ENCODE results near the gene GPS2.

Gene GPS2

DNA sequence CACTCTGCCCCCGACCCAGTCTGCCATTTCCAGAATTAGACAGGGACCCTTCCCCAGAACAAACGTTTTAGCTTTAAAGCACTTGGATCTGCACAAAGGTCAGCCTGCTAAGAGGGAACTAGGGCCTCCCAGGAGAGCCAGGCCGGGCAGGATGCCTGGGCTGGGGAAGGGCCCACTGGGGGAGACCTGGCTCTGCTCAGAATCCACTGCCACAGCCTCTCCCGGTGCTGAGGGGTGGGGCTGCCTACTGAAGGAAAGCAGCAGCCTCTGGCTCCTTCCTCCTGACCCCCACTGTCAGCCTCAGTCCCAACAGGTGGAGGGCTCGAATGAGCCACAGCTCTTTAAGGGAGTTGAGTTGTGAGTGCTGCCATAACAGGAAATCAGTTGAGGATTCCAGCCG is 22.4 kb downstream of the GPS2 start:
- no peak overlapping the region for H3K4me3 ChIP-seq (ENCODE audit: low read depth, low read length)
- TF ChIP-seq, protein P1, sequence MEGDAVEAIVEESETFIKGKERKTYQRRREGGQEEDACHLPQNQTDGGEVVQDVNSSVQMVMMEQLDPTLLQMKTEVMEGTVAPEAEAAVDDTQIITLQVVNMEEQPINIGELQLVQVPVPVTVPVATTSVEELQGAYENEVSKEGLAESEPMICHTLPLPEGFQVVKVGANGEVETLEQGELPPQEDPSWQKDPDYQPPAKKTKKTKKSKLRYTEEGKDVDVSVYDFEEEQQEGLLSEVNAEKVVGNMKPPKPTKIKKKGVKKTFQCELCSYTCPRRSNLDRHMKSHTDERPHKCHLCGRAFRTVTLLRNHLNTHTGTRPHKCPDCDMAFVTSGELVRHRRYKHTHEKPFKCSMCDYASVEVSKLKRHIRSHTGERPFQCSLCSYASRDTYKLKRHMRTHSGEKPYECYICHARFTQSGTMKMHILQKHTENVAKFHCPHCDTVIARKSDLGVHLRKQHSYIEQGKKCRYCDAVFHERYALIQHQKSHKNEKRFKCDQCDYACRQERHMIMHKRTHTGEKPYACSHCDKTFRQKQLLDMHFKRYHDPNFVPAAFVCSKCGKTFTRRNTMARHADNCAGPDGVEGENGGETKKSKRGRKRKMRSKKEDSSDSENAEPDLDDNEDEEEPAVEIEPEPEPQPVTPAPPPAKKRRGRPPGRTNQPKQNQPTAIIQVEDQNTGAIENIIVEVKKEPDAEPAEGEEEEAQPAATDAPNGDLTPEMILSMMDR (IDR thresholded peaks at IDR 0.05; ENCODE audit: insufficient read depth, low read length, missing control alignments): no peak
- POLR2A ChIA-PET: no interaction called here
- no peak for DNase-seq (ENCODE audit: low read depth, low spot score)
- CTCF ChIA-PET: interaction anchor here (1.1 to 5.6 kb wide), 4 partner anchors 12 to 240 kb away, joined by 3 to 56 read pairs (median 4); partner anchors contain the start of genes ACADVL, DLG4 and SLC2A4

DNA sequence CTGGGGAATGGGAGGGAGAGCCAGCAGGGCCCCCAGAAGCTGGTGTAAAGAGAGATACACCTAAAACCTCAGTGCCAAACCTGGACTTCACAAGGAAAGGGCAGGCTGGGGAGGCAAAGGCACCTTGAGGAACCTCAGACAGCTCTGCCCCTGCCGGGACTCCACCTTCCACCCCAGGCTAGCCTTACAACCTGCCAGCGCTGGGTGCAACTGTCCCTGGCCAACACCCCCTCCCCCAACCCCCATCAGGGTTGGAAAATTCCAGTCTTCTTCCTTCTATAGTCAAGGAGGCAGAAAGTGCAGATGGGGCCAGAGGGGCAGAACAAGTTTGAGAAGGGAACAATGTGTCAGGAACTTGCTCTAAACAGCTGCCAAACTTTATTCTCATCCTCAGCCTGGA is 23.0 kb downstream of the GPS2 start:
- DNase-seq (ENCODE audit: low read depth, low spot score): no peak
- ChIA-PET CTCF (interaction anchor here (1.1 to 5.6 kb wide), 4 partner anchors 11 to 246 kb away, joined by 3 to 56 read pairs (median 4); partner anchors contain the start of genes ACADVL, DLG4 and SLC2A4), POLR2A (no interaction called here)
- no peak overlapping the region for H3K4me3 ChIP-seq (ENCODE audit: low read depth, low read length)
- TF ChIP-seq, protein P1 (IDR thresholded peaks at IDR 0.05; ENCODE audit: insufficient read depth, low read length, missing control alignments): no peak

DNA sequence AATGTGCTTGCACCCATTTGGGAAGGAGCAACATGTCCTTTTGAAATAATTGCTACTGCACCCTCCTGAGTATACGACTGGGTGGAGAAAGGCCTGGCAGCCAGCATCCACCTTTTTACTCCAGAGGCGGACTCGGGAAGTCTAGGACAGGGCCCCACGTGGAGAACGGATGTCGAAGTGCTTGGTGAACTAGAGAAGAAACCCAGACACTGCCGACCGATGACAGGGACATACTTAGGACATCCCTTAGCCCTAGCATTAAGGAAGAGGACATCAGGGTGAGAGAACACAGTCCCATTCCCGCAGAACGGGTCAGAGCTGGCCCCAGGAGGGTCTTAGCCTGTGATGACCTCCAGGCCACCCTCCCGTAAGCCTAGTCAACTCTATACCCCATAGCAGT is 24.5 kb downstream of the GPS2 start:
- ChIA-PET CTCF (interaction anchor here (1.1 to 5.6 kb wide), 2 partner anchors 10 to 245 kb away, joined by 4 to 56 read pairs; partner anchors contain the start of gene SLC2A4), POLR2A (no interaction called here)
- no peak for DNase-seq (ENCODE audit: low read depth, low spot score)
- H3K4me3 ChIP-seq (ENCODE audit: low read depth, low read length): no peak overlapping the region
- TF ChIP-seq, protein P1 (IDR thresholded peaks at IDR 0.05; ENCODE audit: insufficient read depth, low read length, missing control alignments): no peak

DNA sequence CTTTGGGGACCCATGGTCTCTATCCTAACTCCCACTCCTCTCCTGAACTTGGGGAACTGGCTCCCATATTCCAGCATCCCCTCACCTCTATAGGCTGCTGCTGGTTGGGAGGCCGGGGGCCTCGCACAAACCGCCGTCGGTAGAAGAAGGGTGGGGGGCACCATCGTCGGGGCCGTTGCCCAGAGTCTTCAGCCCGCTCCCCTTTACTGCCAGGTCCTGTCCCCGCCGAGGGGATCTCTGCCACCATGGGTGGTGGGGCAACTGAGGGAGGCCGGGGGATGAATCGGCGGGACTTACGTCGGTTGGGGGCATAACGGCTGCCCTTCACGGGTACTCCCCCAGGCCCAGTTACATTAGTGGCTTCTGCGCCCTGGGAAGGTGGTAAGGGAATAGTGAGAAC is 25.0 kb downstream of the GPS2 start:
- ChIA-PET CTCF (interaction anchor here (5.6 to 13.4 kb wide), 2 partner anchors 9 to 11 kb away, joined by 56 to 255 read pairs; partner anchors contain the start of gene SLC2A4), POLR2A (no interaction called here)
- TF ChIP-seq, protein P1 (IDR thresholded peaks at IDR 0.05; ENCODE audit: insufficient read depth, low read length, missing control alignments): no peak
- no peak for DNase-seq (ENCODE audit: low read depth, low spot score)
- H3K4me3 ChIP-seq (ENCODE audit: low read depth, low read length): no peak overlapping the region

DNA sequence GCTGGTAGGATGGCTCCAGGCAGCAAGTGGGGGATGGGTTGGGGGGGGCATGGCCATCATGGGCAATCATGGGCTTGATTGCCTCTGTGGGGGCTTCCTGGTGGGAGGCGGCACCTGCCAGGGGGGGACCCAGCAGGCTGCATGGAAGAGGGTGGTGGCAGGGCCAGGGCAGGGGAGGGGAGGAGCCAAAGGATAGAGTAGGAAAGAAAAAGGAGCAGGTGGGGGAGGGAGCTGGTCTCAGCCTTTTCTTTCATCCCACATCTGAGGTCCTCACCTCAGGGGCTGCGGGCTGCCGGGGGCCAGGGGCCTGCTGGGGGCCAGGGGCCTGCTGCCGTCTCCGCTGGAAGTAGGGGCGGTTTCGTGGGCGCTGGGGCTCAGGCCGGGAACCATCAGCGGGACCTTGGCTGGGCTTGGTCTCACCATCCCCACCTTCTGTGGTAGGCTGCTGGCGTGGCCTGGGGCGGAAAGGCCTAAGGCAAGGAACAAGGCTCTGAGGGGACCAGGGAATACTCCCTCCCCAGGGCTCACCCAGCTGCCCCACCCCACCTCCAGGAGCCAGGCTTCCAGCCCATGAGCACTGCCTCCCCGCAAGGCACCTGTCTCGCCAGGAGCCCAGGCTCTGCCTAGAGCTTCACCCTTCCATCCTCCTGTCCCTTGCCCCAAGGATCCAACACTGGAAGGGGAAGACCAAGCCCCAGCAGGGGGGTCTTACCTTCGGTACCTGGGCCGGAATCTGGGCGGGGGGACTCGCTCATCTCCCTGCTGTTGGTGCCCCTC is 25.7 kb downstream of the GPS2 start:
- ChIA-PET POLR2A (no interaction called here), CTCF (interaction anchor here (1.1 to 13.4 kb wide), 3 partner anchors 9 to 152 kb away, joined by 3 to 255 read pairs (median 56); partner anchors contain the start of gene SLC2A4)
- TF ChIP-seq, protein P1 (IDR thresholded peaks at IDR 0.05; ENCODE audit: insufficient read depth, low read length, missing control alignments): no peak
- DNase-seq (ENCODE audit: low read depth, low spot score): no peak
- H3K4me3 ChIP-seq (ENCODE audit: low read depth, low read length): no peak overlapping the region

DNA sequence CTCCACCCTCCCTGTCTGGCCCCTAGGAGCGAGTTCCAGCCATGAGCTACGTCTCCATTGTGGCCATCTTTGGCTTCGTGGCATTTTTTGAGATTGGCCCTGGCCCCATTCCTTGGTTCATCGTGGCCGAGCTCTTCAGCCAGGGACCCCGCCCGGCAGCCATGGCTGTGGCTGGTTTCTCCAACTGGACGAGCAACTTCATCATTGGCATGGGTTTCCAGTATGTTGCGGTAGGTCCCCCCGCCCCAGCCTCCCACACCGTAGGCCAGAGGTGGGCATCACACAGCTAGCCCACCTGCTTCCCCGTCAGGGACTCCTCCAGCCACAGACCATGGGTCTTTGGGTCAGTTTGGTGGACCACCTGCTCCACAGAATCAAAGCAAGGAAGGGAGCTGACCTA is 29.5 kb downstream of the GPS2 start:
- DNase-seq (ENCODE audit: low read depth, low spot score): no peak
- CTCF ChIA-PET: interaction anchor here (1.0 to 13.4 kb wide), 4 partner anchors 15 to 65 kb away, joined by 3 to 255 read pairs (median 4); no protein-coding TSS in a partner anchor
- TF ChIP-seq, protein P1 (IDR thresholded peaks at IDR 0.05; ENCODE audit: insufficient read depth, low read length, missing control alignments): no peak
- POLR2A ChIA-PET: interaction anchor here (0.9 kb wide), 1 partner anchor 29 kb away, joined by 3 read pairs; the partner anchor contains the start of gene GPS2
- H3K4me3 ChIP-seq (ENCODE audit: low read depth, low read length): no peak overlapping the region
